ENCODE measurements around the gene CFAP141. TPM values are rescaled to one million over a fixed set of nuclear protein-coding genes. Genes with fewer than 3 reads are reported as not detected.

CFAP141 gene
- total RNA-seq, 2 experiments from 2014 or later: not detected

Small RNAs within 50 kb of the gene (microRNA-seq; reads per million reads assigned to microRNA genes)
- 16.1 reads per million, percentile 31 among the genes with 10 or more reads in this experiment for gene MIR190B

Other genes with a start within 250 kb of the CFAP141 start
- 100 to 1,000 TPM in 1 of 2 experiments, 10 to 100 TPM in 1; 85.1 to 104 TPM for gene CRTC2, start 247.7 kb downstream of the CFAP141 start, total RNA-seq
- 10 to 100 TPM; 35.7 to 36.5 TPM for gene SLC39A1, start 242.8 kb downstream of the CFAP141 start, total RNA-seq
- gene CREB3L4, start 238.4 kb downstream of the CFAP141 start, total RNA-seq: 1 to 10 TPM; 5.7 to 9.0 TPM
- 100 to 1,000 TPM; 133 to 140 TPM for gene JTB, start 228.7 kb downstream of the CFAP141 start, total RNA-seq
- 1 to 10 TPM; 5.2 to 6.5 TPM for gene RAB13, start 220.0 kb downstream of the CFAP141 start, total RNA-seq
- 1,000 to 10,000 TPM; 1,866 to 2,104 TPM for gene RPS27, start 215.6 kb downstream of the CFAP141 start, total RNA-seq
- under 1 TPM; 0.08 to 0.13 TPM for gene NUP210L, start 51.3 kb downstream of the CFAP141 start, total RNA-seq
- 100 to 1,000 TPM; 856 to 880 TPM for gene TPM3, start 14.2 kb downstream of the CFAP141 start, total RNA-seq
- gene UBAP2L, start 14.6 kb upstream of the CFAP141 start, total RNA-seq: 100 to 1,000 TPM; 176 to 179 TPM
- gene HAX1, start 66.3 kb upstream of the CFAP141 start, total RNA-seq: 100 to 1,000 TPM; 110 to 119 TPM
- not detected for gene AQP10, start 114.8 kb upstream of the CFAP141 start, total RNA-seq
- gene ATP8B2, start 119.2 kb upstream of the CFAP141 start, total RNA-seq: 10 to 100 TPM; 65.3 to 71.6 TPM
- gene IL6R, start 199.0 kb upstream of the CFAP141 start, total RNA-seq: under 1 TPM; 0.16 to 0.53 TPM